VCaP (cell line): Measurements from ENCODE around the gene RPL38.

Experiments used
- H3K27ac ChIP-seq: fragments of 450-650 bp; 2 replicates; pipeline ENCODE4 v1.5.1; 2017
- TF ChIP-seq, protein P1 (sequence below): fragments of 450-650 bp; conservative IDR thresholded peaks from 2 replicates; pipeline ENCODE4 v1.5.1; 2017; ENCODE audit warnings: mild to moderate bottlenecking, moderate library complexity

RPL38 gene

DNA sequence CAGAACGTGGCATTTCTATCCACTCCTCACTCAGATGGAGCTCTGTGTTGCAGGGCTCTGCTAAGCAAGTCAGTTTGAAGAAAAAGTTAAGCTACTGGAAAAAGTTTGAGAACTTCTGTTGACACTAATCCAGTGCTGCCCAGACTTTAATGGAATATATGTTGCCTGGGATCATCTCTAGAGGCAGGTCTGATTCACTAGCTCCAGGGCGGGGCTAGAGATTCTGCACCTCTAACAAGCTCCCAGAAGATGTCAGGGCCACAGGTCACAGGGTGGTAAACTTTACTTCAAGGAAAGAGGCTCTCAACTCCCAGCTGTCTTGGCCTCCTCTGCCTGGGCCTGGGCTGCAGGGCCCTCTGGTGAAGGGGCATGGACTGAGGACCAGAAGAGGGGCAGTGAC, 16.7 kb downstream of the RPL38 start:
- no peak overlapping the region for H3K27ac ChIP-seq
- TF ChIP-seq, protein P1, sequence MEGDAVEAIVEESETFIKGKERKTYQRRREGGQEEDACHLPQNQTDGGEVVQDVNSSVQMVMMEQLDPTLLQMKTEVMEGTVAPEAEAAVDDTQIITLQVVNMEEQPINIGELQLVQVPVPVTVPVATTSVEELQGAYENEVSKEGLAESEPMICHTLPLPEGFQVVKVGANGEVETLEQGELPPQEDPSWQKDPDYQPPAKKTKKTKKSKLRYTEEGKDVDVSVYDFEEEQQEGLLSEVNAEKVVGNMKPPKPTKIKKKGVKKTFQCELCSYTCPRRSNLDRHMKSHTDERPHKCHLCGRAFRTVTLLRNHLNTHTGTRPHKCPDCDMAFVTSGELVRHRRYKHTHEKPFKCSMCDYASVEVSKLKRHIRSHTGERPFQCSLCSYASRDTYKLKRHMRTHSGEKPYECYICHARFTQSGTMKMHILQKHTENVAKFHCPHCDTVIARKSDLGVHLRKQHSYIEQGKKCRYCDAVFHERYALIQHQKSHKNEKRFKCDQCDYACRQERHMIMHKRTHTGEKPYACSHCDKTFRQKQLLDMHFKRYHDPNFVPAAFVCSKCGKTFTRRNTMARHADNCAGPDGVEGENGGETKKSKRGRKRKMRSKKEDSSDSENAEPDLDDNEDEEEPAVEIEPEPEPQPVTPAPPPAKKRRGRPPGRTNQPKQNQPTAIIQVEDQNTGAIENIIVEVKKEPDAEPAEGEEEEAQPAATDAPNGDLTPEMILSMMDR = no peak

DNA sequence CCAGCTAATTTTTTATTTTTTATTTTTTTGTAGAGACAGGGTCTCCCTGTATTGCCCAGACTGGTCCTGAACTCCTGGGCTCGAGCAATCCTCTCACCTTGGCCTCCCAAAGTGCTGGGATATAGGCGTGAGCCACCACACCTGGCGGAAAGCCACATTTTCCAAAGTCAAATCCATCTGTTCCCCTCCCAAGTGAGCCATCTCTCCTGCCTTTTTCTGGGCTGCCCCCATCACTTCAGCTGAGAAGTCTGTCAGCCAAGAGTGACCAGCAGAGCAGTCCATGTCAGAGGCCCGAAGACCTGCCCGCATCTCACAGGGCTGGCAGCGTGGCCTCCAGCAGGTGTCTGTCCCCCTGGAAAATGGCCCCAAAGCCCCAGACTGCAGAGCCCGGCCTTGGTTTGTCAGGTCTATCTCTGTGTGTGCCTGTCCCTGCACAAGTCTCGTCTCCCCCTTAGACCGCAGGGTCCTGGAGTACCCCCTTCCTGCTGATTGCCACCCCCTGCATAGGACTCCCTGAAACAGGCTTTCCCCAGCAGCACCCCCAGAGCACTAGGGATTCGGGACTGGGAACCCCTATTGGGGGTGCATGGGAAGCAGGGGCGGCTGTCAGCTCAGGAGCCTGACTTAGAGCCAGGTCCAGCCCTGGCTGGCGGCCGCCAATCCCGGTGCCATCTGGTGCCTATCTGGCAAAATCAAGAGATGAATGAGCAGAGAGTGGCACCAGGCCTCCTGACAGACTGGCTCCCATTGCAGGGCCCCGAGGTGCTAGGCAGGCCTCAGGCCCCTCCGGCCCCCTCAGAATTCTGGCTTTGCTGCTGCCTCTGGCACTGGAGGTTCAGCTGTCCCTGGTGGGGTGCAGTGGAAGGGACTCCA, 17.7 kb downstream of the RPL38 start:
- TF ChIP-seq, protein P1 = no peak

DNA sequence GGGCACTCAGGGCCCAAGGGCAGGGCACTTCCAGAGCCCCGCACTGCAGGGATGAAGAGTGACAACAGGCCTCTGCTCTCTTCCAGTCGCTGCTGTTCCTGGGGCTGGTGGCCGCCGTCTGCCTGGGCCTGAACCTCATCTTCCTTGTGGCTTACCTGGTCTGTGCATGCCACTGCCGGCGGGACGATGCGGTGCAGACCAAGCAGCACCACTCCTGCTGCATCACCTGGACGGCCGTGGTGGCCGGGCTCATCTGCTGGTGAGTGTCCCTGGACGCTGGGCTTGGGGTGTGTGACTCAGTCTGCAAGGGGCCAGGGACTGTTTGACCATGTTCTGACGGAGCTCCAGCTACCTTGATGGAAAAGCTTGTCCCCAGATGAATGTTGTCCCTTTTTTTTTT, 18.9 kb downstream of the RPL38 start:
- no peak overlapping the region for H3K27ac ChIP-seq
- TF ChIP-seq, protein P1 = no peak

More for the DNA sequence above, 17.7 kb downstream of the RPL38 start:
- H3K27ac ChIP-seq = no peak overlapping the region

DNA sequence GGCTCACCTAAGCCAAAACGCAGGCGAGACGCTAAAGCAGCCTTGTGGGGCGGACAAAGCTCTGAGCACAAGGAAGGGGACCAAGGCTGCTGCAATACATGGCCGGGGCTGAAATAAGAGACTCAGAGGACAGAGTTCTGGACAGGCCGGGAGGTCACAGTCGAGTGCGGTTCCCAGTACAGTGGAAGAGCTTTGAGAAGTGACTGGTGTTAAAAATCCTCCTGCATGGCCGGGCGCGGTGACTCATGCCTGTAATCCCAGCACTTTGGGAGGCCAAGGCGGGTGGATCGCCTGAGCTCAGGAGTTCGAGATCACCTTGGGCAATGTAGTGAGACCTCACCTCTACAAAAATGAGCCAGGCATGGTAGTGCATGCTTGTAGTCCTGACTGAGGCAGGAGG, 20.4 kb downstream of the RPL38 start:
- TF ChIP-seq, protein P1 = no peak
- H3K27ac ChIP-seq = no peak overlapping the region

DNA sequence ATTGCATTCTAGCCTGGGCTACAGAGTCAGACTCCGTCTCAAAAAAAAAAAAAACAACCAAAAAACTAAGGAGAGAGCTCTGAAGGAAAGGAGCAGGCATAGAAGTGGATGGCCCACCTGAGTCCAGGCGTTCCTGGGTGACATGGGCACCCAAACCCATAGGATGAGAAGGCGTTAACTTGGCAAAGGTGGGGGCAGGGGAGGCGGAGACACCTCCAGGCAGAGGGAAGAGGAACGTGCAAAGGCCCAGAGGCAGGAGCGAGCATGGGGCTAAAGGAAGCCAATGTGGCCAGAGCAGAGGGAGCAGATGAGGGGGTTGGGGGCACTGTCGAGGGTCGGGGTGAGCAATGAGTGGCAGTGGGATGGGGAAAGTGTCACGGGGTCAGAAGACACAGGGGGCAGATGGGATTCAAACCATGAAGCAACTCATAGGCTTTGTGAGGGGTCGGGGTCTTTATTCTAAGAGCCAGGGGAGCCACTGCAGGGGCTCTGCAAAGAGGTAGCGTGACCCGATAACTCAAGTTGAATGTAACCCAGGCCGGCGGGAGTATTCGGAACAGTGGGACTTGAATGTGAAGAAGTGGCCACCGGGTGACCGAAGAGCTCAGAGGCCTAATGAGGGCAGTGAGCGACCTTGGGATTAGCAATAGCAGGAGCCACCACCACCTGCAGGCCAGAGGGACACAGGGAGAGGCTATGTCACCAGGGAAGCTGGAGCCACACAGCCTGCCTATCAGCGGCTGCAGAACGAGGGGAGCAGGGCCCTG, 21.7 kb downstream of the RPL38 start:
- TF ChIP-seq, protein P1 = no peak
- H3K27ac ChIP-seq = no peak overlapping the region

DNA sequence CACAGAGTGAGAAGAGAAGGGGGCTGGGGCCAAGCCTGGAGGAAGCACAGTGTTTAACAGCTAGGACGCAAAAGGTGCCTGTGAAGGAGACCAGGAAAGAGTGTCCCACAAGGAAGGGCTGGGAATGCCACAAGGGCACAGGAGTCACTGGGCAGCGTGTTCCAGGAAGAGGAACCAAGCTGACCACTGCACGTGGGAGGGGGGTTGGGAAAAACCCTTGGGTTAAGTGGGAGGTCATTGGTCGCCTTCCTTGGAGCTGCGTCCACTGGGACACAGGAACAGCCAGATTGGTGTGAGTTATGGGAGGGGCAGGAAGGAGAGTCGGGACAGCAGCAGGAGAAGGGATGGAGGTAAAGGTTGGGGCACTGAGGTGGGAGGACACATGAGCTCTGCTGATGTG, 22.8 kb downstream of the RPL38 start:
- TF ChIP-seq, protein P1 = no peak
- H3K27ac ChIP-seq = no peak overlapping the region

DNA sequence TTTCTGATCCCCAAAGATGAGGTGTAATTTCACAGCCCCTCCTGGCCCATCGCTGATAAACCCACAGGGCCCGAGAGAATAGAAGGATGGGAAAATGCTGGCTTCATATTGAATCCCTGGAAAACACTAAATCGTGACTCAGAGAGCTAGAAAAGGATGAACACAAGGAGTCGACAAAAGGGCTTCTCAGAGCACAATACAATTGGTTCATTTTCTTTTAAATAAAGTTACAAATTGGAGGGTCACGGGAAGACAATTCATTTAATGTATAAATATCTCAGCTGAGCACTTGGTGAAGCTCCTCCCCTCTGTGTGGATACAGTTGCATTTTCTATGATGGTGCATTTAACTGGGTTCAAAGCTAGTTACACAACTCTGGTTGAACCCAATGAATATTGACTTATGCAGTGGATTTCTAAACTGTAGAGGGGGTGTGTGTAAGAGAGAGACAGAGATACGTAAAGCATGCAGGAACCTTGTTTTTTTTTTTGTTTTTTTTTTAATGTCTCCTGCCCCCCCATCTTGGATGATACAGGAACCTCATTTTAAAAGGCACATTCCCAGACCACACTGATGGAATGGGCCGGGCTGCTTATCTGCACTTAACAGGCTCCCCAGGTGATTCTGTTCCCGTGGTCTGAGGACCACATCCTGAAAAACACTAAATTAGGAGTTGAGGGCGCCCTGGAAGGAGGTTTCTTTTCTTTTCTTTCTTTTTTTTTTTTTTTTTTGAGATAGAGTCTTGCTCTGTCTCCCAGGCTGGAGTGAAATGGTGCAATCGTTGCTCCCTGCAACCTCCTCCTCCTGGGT, 24.0 kb downstream of the RPL38 start:
- TF ChIP-seq, protein P1 = no peak
- no peak overlapping the region for H3K27ac ChIP-seq
